Upper lobe of right lung (tissue), 1 donor: ENCODE data around the gene SLC52A3. TPM values are rescaled to one million over a fixed set of nuclear protein-coding genes. Genes with fewer than 3 reads are reported as not detected.

Source experiments
- ATAC-seq: fragments of 200-7000 bp; cut with Tn5 transposase; one replicate; pipeline ENCODE4 v1.9.1; 2020; ENCODE audit warnings: mild to moderate bottlenecking, moderate library complexity
- DNase-seq: peaks from one replicate; pipeline ENCODE4 v3.0.0-alpha.2; 2020
- H3K27ac ChIP-seq: fragments of 200-600 bp; one replicate; pipeline ENCODE4 v1.8.0; 2022
- H3K27me3 ChIP-seq: fragments of 200-600 bp; one replicate; pipeline ENCODE4 v1.8.0; 2022; ENCODE audit warnings: mild to moderate bottlenecking
- H3K36me3 ChIP-seq: fragments of 200-600 bp; one replicate; pipeline ENCODE4 v1.8.0; 2022
- H3K4me1 ChIP-seq: fragments of 200-600 bp; one replicate; pipeline ENCODE4 v1.8.0; 2022
- H3K4me3 ChIP-seq: fragments of 200-600 bp; one replicate; pipeline ENCODE4 v1.8.0; 2022; ENCODE audit warnings: mild to moderate bottlenecking
- H3K9me3 ChIP-seq: fragments of 200-600 bp; one replicate; pipeline ENCODE4 v1.8.0; 2022
- intact Hi-C: fragments of 100-400 bp; cut with DNase I; formaldehyde crosslinking; loops from one replicate; pipeline ENCODE4 v1.11.0; 2022
- total RNA-seq: library from RNA; stranded (reverse); fragmentation: NEBNext Ultra II Directional; extraction: Animal tissue kit (Norgen Biotek cat#: 25700); gene quantifications from one replicate; pipeline ENCODE4 v1.2.1, GENCODE V29; 2021
- TF ChIP-seq, protein P1 (sequence below): fragments of 200-600 bp; IDR thresholded peaks from one replicate; pipeline ENCODE4 v1.8.0; 2022; ENCODE audit warnings: antibody characterized with exemption
- donor health status: DM: no; HTN: yes; CAD: no; lungs with severe emphysema.

Gene SLC52A3
- total RNA-seq, 1 donor from 2014 or later = 3.6 TPM

DNA sequence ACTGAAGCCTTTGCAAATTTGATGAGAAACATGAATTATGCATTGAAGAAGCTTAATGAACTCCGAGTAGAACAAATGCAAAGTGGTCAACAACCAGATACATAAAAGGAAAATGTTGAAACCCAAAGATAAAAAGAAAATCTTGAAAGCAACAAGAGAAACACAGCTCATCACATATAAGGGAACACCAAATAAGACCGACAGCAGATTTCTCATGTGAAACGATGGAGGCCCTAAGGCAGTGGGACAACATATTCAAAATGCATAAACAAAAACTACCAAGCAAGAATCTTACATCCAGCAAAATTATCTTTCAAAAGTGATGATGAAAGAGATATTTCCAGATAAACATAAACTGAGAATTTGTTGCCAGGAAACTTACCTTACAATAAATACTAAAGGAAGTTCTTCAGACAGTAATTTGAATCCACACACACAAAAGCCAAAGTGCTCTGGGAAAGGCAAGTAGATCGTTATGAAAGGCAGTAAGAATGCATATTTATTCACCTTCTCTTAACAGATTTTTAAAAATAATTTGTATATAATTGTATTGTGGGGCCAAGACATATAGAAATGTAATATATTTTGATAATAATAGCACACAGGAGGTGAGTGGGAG lies 22.5 kb downstream of the SLC52A3 start:
- Histone ChIP-seq H3K4me3 (no peak overlapping the region), H3K9me3 (peaks cover 6% of the 10 kb centered on the region), H3K27me3 (peaks cover 1% of the 10 kb centered on the region), H3K27ac (no peak overlapping the region), H3K36me3 (no peaks in the 10 kb centered on the region), H3K4me1 (no peaks in the 10 kb centered on the region)
- intact Hi-C loops = no loop called here
- ATAC-seq (no peak), DNase-seq (no peak)
- TF ChIP-seq, protein P1, sequence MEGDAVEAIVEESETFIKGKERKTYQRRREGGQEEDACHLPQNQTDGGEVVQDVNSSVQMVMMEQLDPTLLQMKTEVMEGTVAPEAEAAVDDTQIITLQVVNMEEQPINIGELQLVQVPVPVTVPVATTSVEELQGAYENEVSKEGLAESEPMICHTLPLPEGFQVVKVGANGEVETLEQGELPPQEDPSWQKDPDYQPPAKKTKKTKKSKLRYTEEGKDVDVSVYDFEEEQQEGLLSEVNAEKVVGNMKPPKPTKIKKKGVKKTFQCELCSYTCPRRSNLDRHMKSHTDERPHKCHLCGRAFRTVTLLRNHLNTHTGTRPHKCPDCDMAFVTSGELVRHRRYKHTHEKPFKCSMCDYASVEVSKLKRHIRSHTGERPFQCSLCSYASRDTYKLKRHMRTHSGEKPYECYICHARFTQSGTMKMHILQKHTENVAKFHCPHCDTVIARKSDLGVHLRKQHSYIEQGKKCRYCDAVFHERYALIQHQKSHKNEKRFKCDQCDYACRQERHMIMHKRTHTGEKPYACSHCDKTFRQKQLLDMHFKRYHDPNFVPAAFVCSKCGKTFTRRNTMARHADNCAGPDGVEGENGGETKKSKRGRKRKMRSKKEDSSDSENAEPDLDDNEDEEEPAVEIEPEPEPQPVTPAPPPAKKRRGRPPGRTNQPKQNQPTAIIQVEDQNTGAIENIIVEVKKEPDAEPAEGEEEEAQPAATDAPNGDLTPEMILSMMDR = no peak

DNA sequence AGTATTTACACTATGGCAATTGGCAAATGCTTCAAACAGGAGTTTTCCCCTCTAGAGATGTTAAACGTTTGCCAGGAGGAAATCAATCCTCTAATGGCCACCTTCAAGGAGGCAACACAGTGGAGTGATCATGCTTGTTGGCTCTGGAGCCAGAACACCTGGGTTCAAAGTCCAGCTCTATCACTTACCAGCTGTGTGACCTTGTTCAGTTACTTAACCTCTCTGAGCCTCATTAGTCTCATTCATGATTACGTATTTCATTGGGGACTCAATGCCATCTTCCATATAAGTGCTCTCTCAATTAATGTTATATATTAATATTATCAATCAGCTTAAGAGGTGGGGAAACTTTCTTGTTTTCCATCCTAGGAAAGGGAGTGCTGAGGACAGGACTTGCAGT lies 26.1 kb downstream of the SLC52A3 start:
- H3K27ac ChIP-seq = no peak overlapping the region
- ATAC-seq = no peak
- intact Hi-C loops = no loop called here

DNA sequence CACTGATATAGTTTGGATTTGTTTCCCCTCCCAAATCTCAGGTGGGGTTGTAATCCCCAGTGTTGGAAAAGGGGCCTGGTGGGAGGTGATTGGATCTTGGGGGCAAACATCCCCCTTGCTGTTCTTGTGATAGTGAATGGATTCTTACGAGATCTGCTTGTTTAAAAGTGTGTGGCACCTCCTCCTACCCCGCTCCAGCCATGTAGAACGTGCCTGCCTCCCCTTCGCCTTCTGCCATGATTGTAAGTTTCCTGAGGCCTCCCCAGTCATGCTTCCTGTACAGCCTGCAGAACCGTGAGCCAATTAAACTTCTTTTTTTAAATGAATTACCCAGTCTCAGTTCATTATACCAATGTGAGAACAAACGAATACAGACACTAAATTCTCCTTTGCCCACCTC lies 26.7 kb downstream of the SLC52A3 start:
- no peaks in the 10 kb centered on the region for H3K36me3 ChIP-seq
- peaks cover 6% of the 10 kb centered on the region for H3K9me3 ChIP-seq
- peaks cover 15% of the 10 kb centered on the region for H3K27me3 ChIP-seq
- TF ChIP-seq, protein P1 = no peak
- DNase-seq (no peak), ATAC-seq (no peak)
- H3K4me1 ChIP-seq = no peaks in the 10 kb centered on the region
- no peak overlapping the region for H3K4me3 ChIP-seq
- no peak overlapping the region for H3K27ac ChIP-seq
- intact Hi-C loops = no loop called here

More for the DNA sequence above, 26.1 kb downstream of the SLC52A3 start:
- H3K4me3 ChIP-seq = no peak overlapping the region
- H3K27me3 ChIP-seq = peaks cover 12% of the 10 kb centered on the region
- H3K9me3 ChIP-seq = peaks cover 6% of the 10 kb centered on the region
- H3K4me1 ChIP-seq = no peaks in the 10 kb centered on the region
- TF ChIP-seq, protein P1 = no peak
- H3K36me3 ChIP-seq = no peaks in the 10 kb centered on the region
- DNase-seq = no peak

DNA sequence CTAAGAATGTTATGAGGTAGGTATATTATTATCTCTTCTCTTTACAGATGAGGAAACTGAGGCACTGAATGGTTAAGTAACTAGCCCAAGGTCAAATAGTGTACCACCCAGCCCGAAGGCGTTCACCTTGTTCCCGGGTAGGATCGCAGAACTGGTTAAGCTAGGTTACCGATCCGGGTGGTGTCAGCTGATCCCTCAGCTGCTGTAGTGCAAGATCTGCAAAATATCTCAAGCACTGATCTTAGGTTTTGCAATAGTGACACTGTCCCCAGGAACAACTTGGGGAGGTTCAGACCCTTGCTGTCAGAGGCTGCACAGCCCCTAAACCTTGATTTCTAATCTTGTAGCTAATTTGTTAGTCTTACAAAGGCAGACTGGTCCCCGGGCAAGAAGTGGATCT lies 28.1 kb downstream of the SLC52A3 start:
- H3K36me3 ChIP-seq = no peaks in the 10 kb centered on the region
- H3K4me3 ChIP-seq = no peak overlapping the region
- intact Hi-C loops = no loop called here
- H3K27me3 ChIP-seq = peaks cover 15% of the 10 kb centered on the region
- H3K27ac ChIP-seq = no peak overlapping the region
- no peaks in the 10 kb centered on the region for H3K4me1 ChIP-seq
- H3K9me3 ChIP-seq = no peaks in the 10 kb centered on the region
- ATAC-seq = no peak
- DNase-seq = no peak
- TF ChIP-seq, protein P1 = no peak

DNA sequence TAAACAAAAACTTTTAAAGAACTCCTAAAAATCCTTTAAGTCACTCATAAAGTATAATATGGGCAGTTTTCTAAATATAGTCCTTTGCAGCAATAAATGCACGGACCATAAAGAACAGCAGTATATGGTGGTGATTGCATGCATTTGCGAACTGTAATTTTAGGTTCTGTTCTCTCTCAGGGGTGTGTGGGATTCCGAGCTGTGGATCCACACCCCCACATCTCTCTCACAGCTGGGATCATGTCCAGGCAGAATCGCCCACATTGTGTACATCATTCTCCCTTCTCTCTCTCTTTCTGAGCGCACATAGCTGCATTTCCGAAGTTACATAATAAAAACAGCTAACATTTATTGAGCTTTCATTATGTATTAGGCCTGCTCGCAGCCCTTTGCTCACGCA lies 28.6 kb downstream of the SLC52A3 start:
- H3K36me3 ChIP-seq = no peaks in the 10 kb centered on the region
- H3K9me3 ChIP-seq = no peaks in the 10 kb centered on the region
- peaks cover 15% of the 10 kb centered on the region for H3K27me3 ChIP-seq
- intact Hi-C loops = no loop called here
- no peak overlapping the region for H3K4me3 ChIP-seq
- H3K4me1 ChIP-seq = no peaks in the 10 kb centered on the region
- H3K27ac ChIP-seq = no peak overlapping the region
- ATAC-seq (no peak), DNase-seq (no peak)
- TF ChIP-seq, protein P1 = no peak

DNA sequence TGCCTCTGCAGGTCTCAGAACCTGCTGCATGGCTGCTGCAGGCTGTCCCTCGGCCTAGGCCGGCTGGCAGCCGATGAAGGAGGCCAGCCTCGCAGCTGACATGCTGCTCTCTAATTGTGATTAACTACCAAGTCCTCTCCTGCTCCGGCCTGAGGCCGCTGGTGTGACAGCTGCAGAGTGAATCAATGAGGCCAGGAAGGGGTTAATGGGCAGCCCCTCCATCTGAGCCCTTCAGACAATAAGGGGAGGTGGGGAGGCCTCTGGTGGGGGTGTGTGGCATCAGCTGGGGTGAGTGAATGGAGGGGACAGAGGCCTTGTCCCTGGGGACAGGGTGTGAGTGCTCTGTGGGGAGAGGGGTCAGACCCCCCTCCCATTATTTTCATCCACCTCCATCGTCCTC lies 34.4 kb downstream of the SLC52A3 start:
- Histone ChIP-seq H3K27ac (no peak overlapping the region), H3K27me3 (peaks cover 10% of the 10 kb centered on the region), H3K4me3 (no peak overlapping the region), H3K9me3 (no peaks in the 10 kb centered on the region), H3K36me3 (no peaks in the 10 kb centered on the region), H3K4me1 (no peaks in the 10 kb centered on the region)
- TF ChIP-seq, protein P1 = no peak
- no peak for ATAC-seq
- DNase-seq = no peak
- intact Hi-C loops = no loop called here
